ENCODE measurements around the gene LLGL2.

The LLGL2 gene

DNA sequence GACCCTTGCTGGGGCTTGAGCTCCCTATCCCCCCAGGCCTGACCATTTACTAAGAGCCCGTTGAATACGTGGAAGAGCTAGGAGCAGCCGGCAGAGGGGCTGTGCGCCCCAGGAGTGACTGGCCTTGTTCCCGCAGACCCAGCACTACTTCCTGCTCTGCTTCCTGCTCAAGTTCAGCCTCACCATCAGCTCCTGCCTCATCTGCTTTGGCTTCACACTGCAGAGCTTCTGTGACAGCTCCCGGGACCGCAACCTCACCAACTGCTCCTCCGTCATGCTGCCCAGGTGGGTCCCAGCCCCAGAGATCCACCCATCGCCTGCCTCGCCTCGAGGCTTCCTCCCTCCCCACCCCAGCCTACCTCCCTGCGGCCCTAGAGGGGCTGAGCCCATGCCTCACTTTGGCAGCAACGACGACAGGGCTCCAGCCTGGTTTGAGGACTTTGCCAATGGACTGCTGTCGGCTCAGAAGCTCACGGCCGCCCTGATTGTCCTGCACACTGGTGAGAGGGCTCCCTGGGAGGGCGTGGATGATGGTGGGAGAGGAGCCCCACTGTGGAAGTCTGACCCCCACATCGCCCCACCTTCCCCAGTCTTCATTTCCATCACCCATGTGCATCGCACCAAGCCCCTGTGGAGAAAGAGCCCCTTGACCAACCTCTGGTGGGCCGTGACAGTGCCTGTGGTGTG is 27.3 kb upstream of the LLGL2 start:
- ATAC-seq (ENCODE audit: low read depth) = no peak
- Histone ChIP-seq H3K36me3 (ENCODE audit: low read depth) (peaks cover 21% of the 10 kb centered on the region), H3K4me3 (ENCODE audit: severe bottlenecking) (no peak overlapping the region), H3K4me1 (ENCODE audit: insufficient read depth, poor library complexity, severe bottlenecking) (no peaks in the 10 kb centered on the region), H3K9me3 (ENCODE audit: severe bottlenecking) (no peaks in the 10 kb centered on the region), H3K27ac (ENCODE audit: poor library complexity, severe bottlenecking) (no peak overlapping the region), H3K27me3 (ENCODE audit: insufficient read depth, poor library complexity, severe bottlenecking) (no peaks in the 10 kb centered on the region)
- no peak for DNase-seq (ENCODE audit: low spot score)
- TF ChIP-seq, protein P1, sequence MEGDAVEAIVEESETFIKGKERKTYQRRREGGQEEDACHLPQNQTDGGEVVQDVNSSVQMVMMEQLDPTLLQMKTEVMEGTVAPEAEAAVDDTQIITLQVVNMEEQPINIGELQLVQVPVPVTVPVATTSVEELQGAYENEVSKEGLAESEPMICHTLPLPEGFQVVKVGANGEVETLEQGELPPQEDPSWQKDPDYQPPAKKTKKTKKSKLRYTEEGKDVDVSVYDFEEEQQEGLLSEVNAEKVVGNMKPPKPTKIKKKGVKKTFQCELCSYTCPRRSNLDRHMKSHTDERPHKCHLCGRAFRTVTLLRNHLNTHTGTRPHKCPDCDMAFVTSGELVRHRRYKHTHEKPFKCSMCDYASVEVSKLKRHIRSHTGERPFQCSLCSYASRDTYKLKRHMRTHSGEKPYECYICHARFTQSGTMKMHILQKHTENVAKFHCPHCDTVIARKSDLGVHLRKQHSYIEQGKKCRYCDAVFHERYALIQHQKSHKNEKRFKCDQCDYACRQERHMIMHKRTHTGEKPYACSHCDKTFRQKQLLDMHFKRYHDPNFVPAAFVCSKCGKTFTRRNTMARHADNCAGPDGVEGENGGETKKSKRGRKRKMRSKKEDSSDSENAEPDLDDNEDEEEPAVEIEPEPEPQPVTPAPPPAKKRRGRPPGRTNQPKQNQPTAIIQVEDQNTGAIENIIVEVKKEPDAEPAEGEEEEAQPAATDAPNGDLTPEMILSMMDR (IDR thresholded peaks at IDR 0.05; ENCODE audit: poor library complexity, severe bottlenecking) = no peak

DNA sequence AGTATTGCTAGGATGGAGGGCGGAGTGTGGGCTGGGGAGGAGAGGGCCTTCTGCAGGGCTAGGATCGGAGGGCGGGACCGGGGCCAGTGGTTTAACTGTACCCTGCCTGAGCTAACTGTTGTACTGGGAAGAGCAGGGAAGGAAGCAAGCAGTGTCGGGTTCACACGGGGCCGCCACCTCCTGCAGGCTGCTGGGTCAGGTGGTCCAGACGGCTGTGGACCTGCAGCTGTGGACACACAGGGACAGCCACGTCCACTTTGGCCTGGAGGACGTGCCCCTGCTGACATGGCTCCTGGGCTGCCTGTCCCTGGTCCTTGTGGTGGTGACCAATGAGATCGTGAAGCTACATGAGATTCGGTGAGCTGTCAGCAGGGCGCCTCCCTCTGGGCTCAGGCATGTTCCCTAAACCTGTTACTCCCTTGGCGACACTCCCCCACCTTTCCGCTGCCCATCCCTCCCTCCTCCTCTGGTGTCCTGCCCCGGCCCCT is 26.7 kb upstream of the LLGL2 start:
- Histone ChIP-seq H3K36me3 (ENCODE audit: low read depth) (peaks cover 21% of the 10 kb centered on the region), H3K27ac (ENCODE audit: poor library complexity, severe bottlenecking) (no peak overlapping the region), H3K9me3 (ENCODE audit: severe bottlenecking) (no peaks in the 10 kb centered on the region), H3K27me3 (ENCODE audit: insufficient read depth, poor library complexity, severe bottlenecking) (no peaks in the 10 kb centered on the region), H3K4me3 (ENCODE audit: severe bottlenecking) (no peak overlapping the region), H3K4me1 (ENCODE audit: insufficient read depth, poor library complexity, severe bottlenecking) (no peaks in the 10 kb centered on the region)
- TF ChIP-seq, protein P1 (IDR thresholded peaks at IDR 0.05; ENCODE audit: poor library complexity, severe bottlenecking) = no peak
- DNase-seq (ENCODE audit: low spot score) (no peak), ATAC-seq (ENCODE audit: low read depth) (peak; percentile 3; the same call in 1 of the 3 replicates)

DNA sequence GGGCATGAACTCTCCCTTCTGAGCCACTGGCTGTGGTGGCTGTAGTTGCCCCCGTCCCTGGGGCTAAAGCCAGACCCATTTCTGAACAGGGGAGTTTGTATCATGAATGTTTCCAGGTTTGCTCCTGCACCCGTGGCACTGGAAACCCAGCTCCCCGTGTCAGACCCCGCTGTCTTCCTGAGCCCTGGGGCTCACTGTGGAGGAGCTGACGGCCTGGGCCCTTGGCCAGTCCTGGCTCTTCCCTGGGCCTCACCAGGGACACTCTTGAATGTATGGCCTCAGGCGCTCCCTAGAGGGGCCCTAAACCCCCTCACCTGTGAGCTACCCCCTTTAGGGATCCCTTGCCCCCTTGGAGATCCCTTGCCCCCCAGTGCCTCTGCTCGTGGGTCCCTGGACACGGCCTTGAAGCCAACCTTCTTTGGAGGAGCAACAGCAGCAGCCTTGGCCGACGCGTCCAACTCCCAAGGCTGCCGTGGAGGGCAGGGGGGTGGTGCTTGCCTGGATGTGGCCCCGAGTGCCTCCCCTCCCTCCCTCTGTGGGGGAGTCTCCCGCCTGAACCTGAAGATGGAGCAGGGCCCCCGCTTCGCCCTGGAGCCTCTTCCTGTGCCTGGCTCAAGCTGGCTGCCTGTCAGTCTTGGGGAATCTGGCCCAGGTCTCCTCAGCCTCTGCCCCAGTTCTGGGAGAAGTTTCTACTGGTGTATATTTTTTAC is 26.0 kb upstream of the LLGL2 start:
- Histone ChIP-seq H3K9me3 (ENCODE audit: severe bottlenecking) (no peaks in the 10 kb centered on the region), H3K4me3 (ENCODE audit: severe bottlenecking) (no peak overlapping the region), H3K27me3 (ENCODE audit: insufficient read depth, poor library complexity, severe bottlenecking) (no peaks in the 10 kb centered on the region), H3K4me1 (ENCODE audit: insufficient read depth, poor library complexity, severe bottlenecking) (no peaks in the 10 kb centered on the region), H3K27ac (ENCODE audit: poor library complexity, severe bottlenecking) (no peak overlapping the region), H3K36me3 (ENCODE audit: low read depth) (peaks cover 21% of the 10 kb centered on the region)
- ATAC-seq (ENCODE audit: low read depth) (no peak), DNase-seq (ENCODE audit: low spot score) (no peak)
- TF ChIP-seq, protein P1 (IDR thresholded peaks at IDR 0.05; ENCODE audit: poor library complexity, severe bottlenecking) = no peak

DNA sequence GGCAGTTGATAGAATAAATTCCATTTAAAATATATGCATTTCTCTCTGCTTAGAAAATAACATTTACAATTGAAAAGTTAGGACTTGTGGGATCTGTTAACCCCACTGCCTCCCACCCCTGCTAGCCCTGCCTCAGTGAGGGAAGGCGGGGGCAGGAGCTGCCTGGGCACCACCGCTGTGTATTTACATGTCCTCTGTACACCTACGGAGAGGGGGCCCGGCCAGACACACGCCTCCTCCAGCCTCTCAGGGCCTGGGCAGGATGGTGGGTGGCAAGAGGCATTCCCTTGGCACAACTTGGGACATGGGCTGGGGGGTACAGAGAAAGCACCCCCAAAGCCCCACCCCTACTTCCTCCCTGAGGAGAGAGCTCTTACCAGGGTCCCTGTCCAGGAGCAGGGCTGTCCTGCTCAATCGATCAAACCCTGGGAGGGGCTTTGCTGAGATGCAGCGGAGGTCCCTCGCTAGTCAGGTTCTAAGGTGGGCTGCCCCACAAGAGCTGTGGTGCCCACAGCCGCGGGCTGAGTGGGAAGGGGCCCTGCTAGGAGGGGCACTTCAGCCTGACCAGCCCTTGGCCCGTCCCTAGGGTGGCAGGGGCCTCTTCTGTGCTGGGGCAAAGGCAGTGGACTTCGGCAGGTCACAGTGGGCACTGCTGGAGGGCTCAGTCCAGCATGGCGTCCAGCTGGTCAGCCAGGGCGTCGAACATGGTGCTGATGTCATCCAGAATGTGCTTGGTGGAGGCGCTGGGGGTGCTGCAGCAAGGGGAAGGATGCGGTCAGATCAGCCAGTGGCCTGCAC is 24.9 kb upstream of the LLGL2 start:
- Histone ChIP-seq H3K36me3 (ENCODE audit: low read depth) (peaks cover 26% of the 10 kb centered on the region), H3K4me3 (ENCODE audit: severe bottlenecking) (no peak overlapping the region), H3K27ac (ENCODE audit: poor library complexity, severe bottlenecking) (no peak overlapping the region), H3K27me3 (ENCODE audit: insufficient read depth, poor library complexity, severe bottlenecking) (no peaks in the 10 kb centered on the region), H3K4me1 (ENCODE audit: insufficient read depth, poor library complexity, severe bottlenecking) (no peaks in the 10 kb centered on the region), H3K9me3 (ENCODE audit: severe bottlenecking) (no peaks in the 10 kb centered on the region)
- no peak for ATAC-seq (ENCODE audit: low read depth)
- TF ChIP-seq, protein P1 (IDR thresholded peaks at IDR 0.05; ENCODE audit: poor library complexity, severe bottlenecking) = no peak
- DNase-seq (ENCODE audit: low spot score) = no peak

Data from RWPE2 (cell line).